Fibroblast of peridontal ligament (primary cell): ENCODE data around the gene OAT.
"Not testable (repeated sequence)": the region's sequence is repeated elsewhere in the genome, so short reads cannot be mapped to it uniquely, and the experiment has no call there.

ENCODE experiments used
- DNase-seq: peaks from one replicate; pipeline ENCODE4 v3.0.0-alpha.2; 2010; ENCODE audit errors: extremely low read depth

Gene OAT

GRCh38 chr10:124378881-124379471, 39.7 kb downstream of the OAT start:
- DNase-seq = no peak

DNA sequence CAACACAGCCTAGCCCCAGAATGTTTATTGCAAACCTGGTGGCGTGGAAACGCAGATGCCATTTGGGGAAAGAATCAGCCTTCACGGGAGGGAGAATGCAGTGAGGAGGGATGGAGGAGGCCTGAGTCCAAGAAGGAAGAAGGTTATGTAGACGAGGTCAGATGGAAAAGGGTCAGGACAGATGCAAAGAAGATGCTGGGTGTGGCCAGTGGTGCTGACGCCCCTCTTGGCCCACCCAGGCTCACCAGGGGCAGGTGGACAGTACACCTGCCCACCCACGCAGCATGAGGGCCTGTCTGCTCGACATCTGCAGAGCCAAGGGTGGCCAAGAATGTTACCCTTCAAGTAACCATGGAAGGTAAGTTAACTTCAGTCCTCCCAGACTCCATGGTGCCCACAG, 40.5 kb downstream of the OAT start:
- DNase-seq = no peak

- DNase-seq = no peak
Observed at GRCh38 chr10:124377101-124377500, 41.6 kb downstream of the OAT start.

DNA sequence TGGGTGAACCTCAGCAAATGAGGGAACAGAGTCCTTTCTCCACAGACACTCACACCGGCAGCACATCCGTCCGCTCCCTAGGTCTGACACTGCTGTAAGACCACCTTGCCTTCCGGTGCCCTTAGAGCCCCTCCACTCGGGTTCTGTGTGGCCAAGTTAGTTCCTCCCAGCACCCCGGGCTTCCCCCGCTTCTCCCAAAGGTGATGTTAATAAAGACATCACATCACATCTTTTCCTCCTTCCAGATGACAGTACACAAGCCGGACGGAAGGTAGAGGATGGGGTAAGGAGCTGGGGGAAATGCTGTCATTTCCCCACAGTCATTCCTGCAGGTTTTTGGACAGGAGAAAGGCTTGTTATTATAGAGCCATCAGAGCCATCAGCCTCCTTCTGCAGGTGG, 42.3 kb downstream of the OAT start:
- DNase-seq = no peak

- DNase-seq = no peak
Observed at GRCh38 chr10:124375691-124376090, 43.0 kb downstream of the OAT start.

GRCh38 chr10:124375353-124375614, 43.4 kb downstream of the OAT start:
- no peak for DNase-seq

- no peak for DNase-seq
Observed at GRCh38 chr10:124374535-124375352, 44.0 kb downstream of the OAT start.

GRCh38 chr10:124372899-124373298, 45.8 kb downstream of the OAT start:
- DNase-seq = no peak

- no peak for DNase-seq
Observed at GRCh38 chr10:124370426-124370825, 48.3 kb downstream of the OAT start.

GRCh38 chr10:124369986-124370385, 48.7 kb downstream of the OAT start:
- DNase-seq = no peak

GRCh38 chr10:124369533-124369932, 49.2 kb downstream of the OAT start:
- DNase-seq = not testable (repeated sequence)

DNA sequence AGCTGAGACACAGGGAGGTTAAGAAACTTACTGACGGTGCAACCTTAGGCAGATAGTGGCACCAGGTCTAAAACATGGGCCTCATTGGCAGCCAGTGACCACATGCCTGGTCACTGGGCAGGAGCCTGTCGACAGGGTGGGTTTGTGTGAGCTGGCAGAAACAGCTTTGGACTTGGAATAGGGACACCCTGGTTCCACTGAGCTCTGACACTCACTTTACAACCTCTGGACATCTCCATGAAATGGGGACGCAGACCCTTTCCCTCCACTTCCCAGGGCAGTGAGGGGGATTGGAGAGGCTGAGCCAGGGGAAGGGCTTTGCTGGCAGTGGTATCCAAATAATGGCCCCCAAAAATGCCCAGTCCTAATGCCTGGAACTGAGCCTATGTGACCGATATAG, 49.7 kb downstream of the OAT start:
- no peak for DNase-seq

DNA sequence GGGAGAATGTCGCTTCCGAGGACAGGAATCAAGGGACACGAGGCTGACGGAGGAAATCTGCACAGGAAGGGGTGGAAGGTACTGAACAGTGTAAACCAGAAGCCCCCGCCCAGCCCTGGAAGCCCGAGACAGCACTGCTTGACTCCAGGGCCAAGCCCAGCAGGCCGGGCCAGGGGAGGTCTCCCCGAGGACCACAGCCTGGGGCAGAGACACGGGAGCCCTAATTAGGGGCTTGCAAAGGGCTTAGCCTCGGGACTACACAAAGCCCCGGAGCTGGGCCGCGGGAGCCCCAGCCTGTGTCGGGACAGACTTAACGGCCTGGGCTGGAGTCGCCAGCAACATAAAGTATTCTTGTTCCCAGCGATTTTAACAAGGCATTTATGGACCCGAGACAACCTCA, 50.8 kb downstream of the OAT start:
- no peak for DNase-seq

GRCh38 chr10:124367414-124367813, 51.3 kb downstream of the OAT start:
- DNase-seq = no peak

- DNase-seq = no peak
Observed at GRCh38 chr10:124366825-124367224, 51.9 kb downstream of the OAT start.

DNA sequence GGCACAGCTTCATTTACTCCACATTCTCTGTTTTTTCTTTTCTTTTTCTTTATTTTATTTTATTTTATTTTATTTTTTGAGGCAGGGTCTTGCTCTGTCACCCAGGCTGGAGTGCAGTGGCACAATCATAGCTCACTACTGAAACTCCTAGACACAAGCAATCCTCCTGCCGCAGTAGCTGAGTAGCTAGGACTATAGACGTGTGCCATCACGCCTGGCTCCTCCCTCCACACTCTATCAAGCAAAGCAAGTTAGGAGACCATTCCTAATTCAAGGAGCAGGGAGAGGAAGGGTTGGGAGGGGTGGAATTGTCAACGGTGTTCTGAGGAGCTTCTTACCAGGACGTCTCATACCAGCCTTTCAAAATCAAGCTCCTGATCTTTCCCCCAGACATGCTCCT, 52.4 kb downstream of the OAT start:
- DNase-seq = no peak

GRCh38 chr10:124364674-124365073, 54.0 kb downstream of the OAT start:
- DNase-seq = no peak

DNA sequence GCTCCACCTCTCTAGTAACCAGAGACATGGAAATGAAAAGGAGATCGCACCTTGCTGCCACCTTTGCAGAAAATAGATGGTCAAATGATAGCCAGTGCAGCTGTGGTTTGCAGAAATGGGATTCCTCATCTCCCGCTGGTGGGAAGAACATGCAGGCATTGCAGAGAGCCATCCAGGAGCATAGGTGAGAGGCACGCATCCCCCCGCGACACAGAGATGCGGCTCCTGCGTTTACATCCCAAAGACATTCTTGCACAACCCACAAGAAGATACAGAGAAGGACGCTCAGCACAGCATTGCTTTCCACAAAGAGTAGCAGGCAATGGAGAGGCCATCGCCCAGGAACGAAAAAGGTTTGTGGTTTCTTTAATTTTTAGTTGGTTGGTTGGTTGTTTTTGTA, 56.2 kb downstream of the OAT start:
- no peak for DNase-seq

GRCh38 chr10:124359336-124359832, 59.3 kb downstream of the OAT start:
- DNase-seq = no peak

DNA sequence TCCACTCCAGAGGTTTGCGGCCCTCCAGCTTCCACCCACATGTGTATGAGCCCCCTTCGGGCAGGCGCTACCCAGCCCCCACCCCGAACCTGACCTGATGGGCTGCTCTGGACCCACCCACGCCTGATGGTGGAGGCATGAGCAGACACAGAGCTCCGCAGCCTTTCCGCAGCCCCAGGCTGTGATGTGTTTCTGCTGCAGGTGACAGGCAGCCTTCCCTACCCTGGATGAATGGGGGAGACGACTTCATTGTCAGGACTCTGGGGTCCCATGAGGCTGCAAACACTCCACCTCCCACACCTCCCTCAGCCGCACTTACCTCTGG, 61.2 kb downstream of the OAT start:
- no peak for DNase-seq

- no peak for DNase-seq
Observed at GRCh38 chr10:124356701-124357560, 61.8 kb downstream of the OAT start.

GRCh38 chr10:124354411-124355382, 64.0 kb downstream of the OAT start:
- DNase-seq = peak; percentile 73
